ENCODE results near the gene HLA-DOB. TPM values are rescaled to one million over a fixed set of nuclear protein-coding genes. Genes with fewer than 3 reads are reported as not detected.

The HLA-DOB gene
- total and polyA plus RNA-seq, 2 of the 13 experiments (the other 11 are each of a cell fraction or from before 2014, with no cell fraction given): not detected

- TF ChIP-seq ZSCAN30 (CRISPR knock-in tag; IDR thresholded peaks at IDR 0.05): no peak
- TF ChIP-seq SAP130 (CRISPR knock-in tag; IDR thresholded peaks at IDR 0.05; ENCODE audit: low read depth): peak; percentile 75
- no peak; a peak in 2 of 4 replicates for TF ChIP-seq KLF16 (CRISPR knock-in tag; IDR thresholded peaks at IDR 0.05)
- no peak for TF ChIP-seq AFF4 (CRISPR knock-in tag; IDR thresholded peaks at IDR 0.05)
- TF ChIP-seq DDIT3 (CRISPR knock-in tag; IDR thresholded peaks at IDR 0.05): 0 out of 2 replicates have a peak, but pooled peaks have one; percentile 35
- TF ChIP-seq ZNF160 (CRISPR knock-in tag; IDR thresholded peaks at IDR 0.05): peak; percentile 53; the same call in 1 of the 2 replicates
- no peak for TF ChIP-seq ZNF652 (CRISPR knock-in tag; IDR thresholded peaks at IDR 0.05; ENCODE audit: borderline replicate concordance, low read depth)
- TF ChIP-seq NCOA1 (CRISPR knock-in tag; IDR thresholded peaks at IDR 0.05): no peak
- peak; percentile 60; the same call in 1 of the 2 replicates for TF ChIP-seq IKZF5 (CRISPR knock-in tag; IDR thresholded peaks at IDR 0.05)
- no peak for TF ChIP-seq ZBTB1 (CRISPR knock-in tag; IDR thresholded peaks at IDR 0.05; ENCODE audit: borderline replicate concordance)
- TF ChIP-seq TMF1 (CRISPR knock-in tag; IDR thresholded peaks at IDR 0.05; ENCODE audit: low read depth): peak; percentile 77; the same call in 1 of the 2 replicates
- TF ChIP-seq ZNF570 (CRISPR knock-in tag; IDR thresholded peaks at IDR 0.05; ENCODE audit: borderline replicate concordance): no peak
- TF ChIP-seq MXI1 (IDR thresholded peaks at IDR 0.05; ENCODE audit: borderline replicate concordance, low read depth, low read length): peak; percentile 82; the same call in 1 of the 3 replicates
- TF ChIP-seq SUZ12 (IDR thresholded peaks at IDR 0.05; ENCODE audit: low read depth, low read length): no peak
- TF ChIP-seq KAT7 (CRISPR knock-in tag; IDR thresholded peaks at IDR 0.05; ENCODE audit: borderline replicate concordance): no peak
- no peak for TF ChIP-seq ZNF251 (CRISPR knock-in tag; IDR thresholded peaks at IDR 0.05)
- no peak for TF ChIP-seq ISX (CRISPR knock-in tag; conservative IDR thresholded peaks at IDR 0.05)
- TF ChIP-seq MATR3 (CRISPR knock-in tag; IDR thresholded peaks at IDR 0.05): no peak
- TF ChIP-seq KDM3A (CRISPR knock-in tag; IDR thresholded peaks at IDR 0.05; ENCODE audit: low read depth): no peak
- TF ChIP-seq RXRB (CRISPR knock-in tag; IDR thresholded peaks at IDR 0.05; ENCODE audit: borderline replicate concordance): no peak
- TF ChIP-seq REST (IDR thresholded peaks at IDR 0.05; ENCODE audit: borderline replicate concordance in 1 of 2, low read depth in 1 of 2, low read length in 2 of 2): no peak
- no peak for TF ChIP-seq XBP1 (CRISPR knock-in tag; IDR thresholded peaks at IDR 0.05)
Measured at GRCh38 chr6:32843979-32844838, 27.4 kb upstream of the HLA-DOB start, which contains the start of gene PSMB8 (continued).

All from HepG2 (cell line).